H9 (cell line): ENCODE results near the gene MDK. TPM values are rescaled to one million over a fixed set of nuclear protein-coding genes. Genes with fewer than 3 reads are reported as not detected.

Experiments
- DNase-seq: peaks from one replicate; pipeline ENCODE4 v3.0.0-alpha.2; 2017
- H2AFZ ChIP-seq: one replicate; pipeline ENCODE4 v1.6.1; 2013; ENCODE audit warnings: mild to moderate bottlenecking, low read length, control low read depth, moderate library complexity
- H2AK5ac ChIP-seq: 2 replicates; pipeline ENCODE4 v1.6.1; 2013; ENCODE audit warnings: low read length, control low read depth, mixed read lengths; ENCODE audit not compliant: insufficient read length
- H2BK120ac ChIP-seq: one replicate; pipeline ENCODE4 v1.6.1; 2013; ENCODE audit warnings: low read depth, mild to moderate bottlenecking, low read length, control low read depth, inconsistent platforms; ENCODE audit not compliant: poor library complexity, severe bottlenecking
- H2BK12ac ChIP-seq: 2 replicates; pipeline ENCODE4 v1.6.1; 2013; ENCODE audit warnings: low read length, control low read depth, mixed read lengths, low read depth; ENCODE audit not compliant: insufficient read length
- H2BK15ac ChIP-seq: 2 replicates; pipeline ENCODE4 v1.6.1; 2013; ENCODE audit warnings: low read depth, low read length, control low read depth
- H2BK20ac ChIP-seq: one replicate; pipeline ENCODE4 v1.6.1; 2013; ENCODE audit warnings: low read depth, mild to moderate bottlenecking, low read length, control low read depth, inconsistent platforms; ENCODE audit not compliant: poor library complexity, severe bottlenecking
- H2BK5ac ChIP-seq: 2 replicates; pipeline ENCODE4 v1.6.1; 2013; ENCODE audit warnings: low read length, control low read depth, mixed read lengths; ENCODE audit not compliant: insufficient read length
- H3K14ac ChIP-seq: 2 replicates; pipeline ENCODE4 v1.6.1; 2013; ENCODE audit warnings: low read length, control low read depth; ENCODE audit not compliant: insufficient read depth
- H3K18ac ChIP-seq: 2 replicates; pipeline ENCODE4 v1.6.1; 2013; ENCODE audit warnings: low read depth, mild to moderate bottlenecking, mixed read lengths, low read length, control low read depth; ENCODE audit not compliant: insufficient read length
- H3K23ac ChIP-seq: 2 replicates; pipeline ENCODE4 v1.6.1; 2013; ENCODE audit warnings: low read length, control low read depth, mixed read lengths, low read depth; ENCODE audit not compliant: insufficient read length
- H3K23me2 ChIP-seq: 2 replicates; pipeline ENCODE4 v1.6.1; 2013; ENCODE audit warnings: low read depth, mild to moderate bottlenecking, mixed read lengths, low read length, control low read depth; ENCODE audit not compliant: insufficient read length, poor library complexity, severe bottlenecking
- H3K27ac ChIP-seq: 2 replicates; pipeline ENCODE4 v1.5.1; 2013; ENCODE audit warnings: low read length, control low read depth, mixed read lengths, low read depth; ENCODE audit not compliant: insufficient read length
- H3K27me3 ChIP-seq: 2 replicates; pipeline ENCODE4 v1.6.1; 2013; ENCODE audit warnings: low read length, control low read depth, inconsistent platforms; ENCODE audit not compliant: insufficient read depth
- H3K4ac ChIP-seq: 2 replicates; pipeline ENCODE4 v1.6.1; 2013; ENCODE audit warnings: low read depth, mild to moderate bottlenecking, control low read depth, inconsistent platforms, low read length, moderate library complexity
- H3K4me1 ChIP-seq: 2 replicates; pipeline ENCODE4 v1.6.1; 2013; ENCODE audit warnings: low read length, control low read depth, inconsistent platforms; ENCODE audit not compliant: insufficient read depth
- H3K4me2 ChIP-seq: 2 replicates; pipeline ENCODE4 v1.6.1; 2013; ENCODE audit warnings: low read length, control low read depth, mixed read lengths; ENCODE audit not compliant: insufficient read length, insufficient read depth
- H3K56ac ChIP-seq: 2 replicates; pipeline ENCODE4 v1.6.1; 2013; ENCODE audit warnings: low read depth, mild to moderate bottlenecking, mixed read lengths, low read length, control low read depth; ENCODE audit not compliant: insufficient read length
- H3K79me1 ChIP-seq: 2 replicates; pipeline ENCODE4 v1.6.1; 2013; ENCODE audit warnings: low read depth, mild to moderate bottlenecking, moderate library complexity, low read length, control low read depth, inconsistent platforms; ENCODE audit not compliant: insufficient read depth, poor library complexity, severe bottlenecking
- H3K79me2 ChIP-seq: 2 replicates; pipeline ENCODE4 v1.6.1; 2013; ENCODE audit warnings: low read length, control low read depth, inconsistent platforms; ENCODE audit not compliant: insufficient read depth
- H3K9ac ChIP-seq: 2 replicates; pipeline ENCODE4 v1.6.1; 2013; ENCODE audit warnings: low read length, control low read depth, mixed read lengths; ENCODE audit not compliant: insufficient read length; ENCODE audit errors: extremely low read depth
- H3K9me3 ChIP-seq: one replicate; pipeline ENCODE4 v1.6.1; 2013; ENCODE audit warnings: low read depth, low read length, inconsistent platforms; ENCODE audit not compliant: control insufficient read depth
- H3T11ph ChIP-seq: one replicate; pipeline ENCODE4 v1.6.1; 2013; ENCODE audit warnings: mild to moderate bottlenecking, low read length, control low read depth, inconsistent platforms
- H4K20me1 ChIP-seq: one replicate; pipeline ENCODE4 v1.6.1; 2013; ENCODE audit not compliant: control insufficient read depth, insufficient read length, insufficient read depth
- H4K5ac ChIP-seq: 2 replicates; pipeline ENCODE4 v1.6.1; 2013; ENCODE audit warnings: low read depth, mild to moderate bottlenecking, mixed read lengths, low read length, control low read depth; ENCODE audit not compliant: insufficient read length
- H4K8ac ChIP-seq: replicated peaks from 2 replicates; pipeline ENCODE4 v1.6.1; 2013; ENCODE audit warnings: low read length, control low read depth, mixed read lengths, low read depth; ENCODE audit not compliant: insufficient read length
- H4K91ac ChIP-seq: 2 replicates; pipeline ENCODE4 v1.6.1; 2013; ENCODE audit warnings: low read depth, mild to moderate bottlenecking, moderate library complexity, mixed read lengths, low read length, control low read depth; ENCODE audit not compliant: insufficient read length
- H3K27ac Mint-ChIP-seq, 3 experiments: 2 replicates in 2 of 3; 3 replicates in 1 of 3; pipeline ENCODE4 v1.8.0; 2020 to 2021; ENCODE audit warnings: mixed read lengths in 3 of 3, mild to moderate bottlenecking in 1 of 3, moderate library complexity in 1 of 3
- H3K27me3 Mint-ChIP-seq: 2 replicates; pipeline ENCODE4 v1.8.0; 2021; ENCODE audit warnings: low read depth, mild to moderate bottlenecking, moderate library complexity, mixed read lengths
- H3K36me3 Mint-ChIP-seq, 3 experiments: 2 replicates in 2 of 3; 3 replicates in 1 of 3; pipeline ENCODE4 v1.8.0; 2020 to 2021; ENCODE audit warnings: low read depth in 3 of 3, mixed read lengths in 3 of 3; ENCODE audit not compliant: insufficient read depth in 1 of 3
- H3K4me1 Mint-ChIP-seq, 2 experiments: 2 replicates each; pipeline ENCODE4 v1.8.0; 2020; ENCODE audit warnings: mixed read lengths in 2 of 2
- H3K4me3 Mint-ChIP-seq, 2 experiments: 2 replicates in 1 of 2; 3 replicates in 1 of 2; pipeline ENCODE4 v1.8.0; 2020 to 2021; ENCODE audit warnings: mild to moderate bottlenecking in 2 of 2, mixed read lengths in 2 of 2, moderate library complexity in 1 of 2
- H3K9me3 Mint-ChIP-seq, 2 experiments: 2 replicates in 1 of 2; 3 replicates in 1 of 2; pipeline ENCODE4 v1.8.0; 2020; ENCODE audit warnings: mild to moderate bottlenecking in 2 of 2, mixed read lengths in 2 of 2, moderate library complexity in 1 of 2
- CTCF ChIP-seq: fragments of 200-600 bp; sonication (generic); conservative IDR thresholded peaks from 3 replicates; pipeline ENCODE4 v1.8.0; 2021; ENCODE audit warnings: antibody characterized with exemption, mild to moderate bottlenecking
- WGBS: extraction: QIAGEN DNeasy Blood & Tissue Kit; methylation state at CpG from one replicate; pipeline ENCODE4 v1.1.7; 2013; ENCODE audit warnings: missing lambda C conversion rate, low lambda C conversion rate, mixed read lengths; ENCODE audit not compliant: insufficient read length; ENCODE audit errors: extremely low coverage; 5-methylcytosine and 5-hydroxymethylcytosine counted together
- total RNA-seq: library from RNA; stranded (reverse); gene quantifications from 2 replicates; pipeline ENCODE4 v1.2.1, GENCODE V29; 2021

MDK gene
- total RNA-seq, 1 experiment from 2014 or later, result 392 TPM

- Histone ChIP-seq H3K27me3 (peaks cover 20% of the 10 kb centered on the region; the same call in 1 of the 2 replicates), H2AFZ (no peak overlapping the region), H3K23me2 (peaks cover 10% of the 10 kb centered on the region)
These were observed 6.0 kb downstream of the MDK start for GRCh38 chr11:46387456-46387855.

More at GRCh38 chr11:46387456-46387855, 6.0 kb downstream of the MDK start:
- Histone ChIP-seq H2BK15ac (no peak overlapping the region), H2BK20ac (no peak overlapping the region), H3K4me1 (peaks cover 4% of the 10 kb centered on the region; the same call in 1 of the 2 replicates), H4K20me1 (no peaks in the 10 kb centered on the region), H2AK5ac (no peak overlapping the region), H3K18ac (no peak overlapping the region), H3K9me3 (no peaks in the 10 kb centered on the region), H2BK5ac (no peak overlapping the region), H4K8ac (no peak overlapping the region), H3K27ac (no peak overlapping the region), H2BK12ac (no peak overlapping the region), H3K56ac (no peak overlapping the region), H3K23ac (no peak overlapping the region), H4K5ac (no peak overlapping the region), H3K79me2 (no peaks in the 10 kb centered on the region), H4K91ac (no peak overlapping the region), H3K4me2 (no peak overlapping the region), H2BK120ac (no peak overlapping the region), H3T11ph (no peak overlapping the region), H3K79me1 (no peaks in the 10 kb centered on the region), H3K9ac (no peak overlapping the region), H3K4ac (no peak overlapping the region), H3K14ac (no peak overlapping the region)
- Mint-ChIP-seq H3K4me3 (no peak overlapping the region), H3K4me1 (peaks cover 21 to 49% of the 10 kb centered on the region in 2 experiments), H3K9me3 (no peaks in the 10 kb centered on the region), H3K27ac (no peak overlapping the region), H3K27me3 (peaks cover 67% of the 10 kb centered on the region), H3K36me3 (peaks cover 5 to 10% (median 9%) of the 10 kb centered on the region in 3 experiments; a peak in 5 of 7 replicates)
- WGBS, result no CpG with 5 or more reads among the region's 5 CpGs
- TF ChIP-seq CTCF, result no peak
- DNase-seq, result no peak
